ENCODE measurements around the gene MYO1E. TPM values are rescaled to one million over a fixed set of nuclear protein-coding genes. Genes with fewer than 3 reads are reported as not detected.
"Not testable (repeated sequence)": the region's sequence is repeated elsewhere in the genome, so short reads cannot be mapped to it uniquely, and the experiment has no call there.

The MYO1E gene
- total RNA-seq, 1 donor from 2014 or later: 192 TPM

- DNase-seq (ENCODE audit: low spot score): no peak
- H3K36me3 Mint-ChIP-seq (ENCODE audit: low read depth): peaks cover 18% of the 10 kb centered on the region
- H3K27me3 Mint-ChIP-seq (ENCODE audit: low read depth): no peaks in the 10 kb centered on the region
- TF ChIP-seq CTCF (IDR thresholded peaks at IDR 0.05): no peak
- H3K27ac Mint-ChIP-seq (ENCODE audit: unreplicated experiment): no peak overlapping the region
- peaks cover 46% of the 10 kb centered on the region for H3K4me1 Mint-ChIP-seq (ENCODE audit: low read depth)
- no peak overlapping the region for H3K4me3 Mint-ChIP-seq (ENCODE audit: unreplicated experiment)
- H3K9me3 Mint-ChIP-seq (ENCODE audit: low read depth): no peaks in the 10 kb centered on the region
These were observed 205.9 kb downstream of the MYO1E start for GRCh38 chr15:59166601-59167265.

- Mint-ChIP-seq H3K4me1 (ENCODE audit: low read depth) (peaks cover 46% of the 10 kb centered on the region), H3K9me3 (ENCODE audit: low read depth) (no peaks in the 10 kb centered on the region), H3K27me3 (ENCODE audit: low read depth) (no peaks in the 10 kb centered on the region), H3K27ac (ENCODE audit: unreplicated experiment) (no peak overlapping the region), H3K36me3 (ENCODE audit: low read depth) (peaks cover 18% of the 10 kb centered on the region), H3K4me3 (ENCODE audit: unreplicated experiment) (no peak overlapping the region)
- DNase-seq (ENCODE audit: low spot score): no peak
- TF ChIP-seq CTCF (IDR thresholded peaks at IDR 0.05): no peak
These were observed 206.5 kb downstream of the MYO1E start for GRCh38 chr15:59166166-59166565.

GRCh38 chr15:59165726-59166125 lies 206.9 kb downstream of the MYO1E start:
- TF ChIP-seq CTCF (IDR thresholded peaks at IDR 0.05): no peak
- H3K4me3 Mint-ChIP-seq (ENCODE audit: unreplicated experiment): no peak overlapping the region
- H3K27ac Mint-ChIP-seq (ENCODE audit: unreplicated experiment): no peak overlapping the region
- H3K4me1 Mint-ChIP-seq (ENCODE audit: low read depth): peaks cover 42% of the 10 kb centered on the region
- no peaks in the 10 kb centered on the region for H3K27me3 Mint-ChIP-seq (ENCODE audit: low read depth)
- no peaks in the 10 kb centered on the region for H3K9me3 Mint-ChIP-seq (ENCODE audit: low read depth)
- H3K36me3 Mint-ChIP-seq (ENCODE audit: low read depth): peaks cover 22% of the 10 kb centered on the region
- DNase-seq (ENCODE audit: low spot score): no peak

- H3K27ac Mint-ChIP-seq (ENCODE audit: unreplicated experiment); DNase-seq (ENCODE audit: low spot score); H3K27me3 Mint-ChIP-seq (ENCODE audit: low read depth); H3K4me3 Mint-ChIP-seq (ENCODE audit: unreplicated experiment); H3K9me3 Mint-ChIP-seq (ENCODE audit: low read depth): not testable (repeated sequence)
- Mint-ChIP-seq H3K4me1 (ENCODE audit: low read depth) (peaks cover 15% of the 10 kb centered on the region), H3K36me3 (ENCODE audit: low read depth) (peaks cover 33% of the 10 kb centered on the region)
These were observed 210.6 kb downstream of the MYO1E start for GRCh38 chr15:59162080-59162479.

GRCh38 chr15:59160880-59161593 lies 211.6 kb downstream of the MYO1E start:
- DNase-seq (ENCODE audit: low spot score): no peak
- no peak overlapping the region for H3K27ac Mint-ChIP-seq (ENCODE audit: unreplicated experiment)
- peaks cover 33% of the 10 kb centered on the region for H3K36me3 Mint-ChIP-seq (ENCODE audit: low read depth)
- peak; percentile 72 for TF ChIP-seq CTCF (IDR thresholded peaks at IDR 0.05)
- peaks cover 6% of the 10 kb centered on the region for H3K4me1 Mint-ChIP-seq (ENCODE audit: low read depth)
- H3K4me3 Mint-ChIP-seq (ENCODE audit: unreplicated experiment): no peak overlapping the region
- H3K9me3 Mint-ChIP-seq (ENCODE audit: low read depth): no peaks in the 10 kb centered on the region
- no peaks in the 10 kb centered on the region for H3K27me3 Mint-ChIP-seq (ENCODE audit: low read depth)

Data from chondrocyte (in vitro differentiated cells).